GM23248 (cell line): Measurements from ENCODE around the gene NBDY. TPM values are rescaled to one million over a fixed set of nuclear protein-coding genes. Genes with fewer than 3 reads are reported as not detected.

Experiments used
- DNase-seq: peaks from one replicate; pipeline ENCODE4 v3.0.0-alpha.2; 2015
- H2AFZ ChIP-seq: fragments of 200-600 bp; sonication (generic); 2 replicates; pipeline ENCODE4 v1.6.1; 2016; ENCODE audit warnings: antibody characterized with exemption
- H3F3A ChIP-seq: fragments of 200-600 bp; sonication (generic); 2 replicates; pipeline ENCODE4 v1.6.1; 2016; ENCODE audit warnings: mild to moderate bottlenecking, antibody characterized with exemption, mixed run types; ENCODE audit not compliant: insufficient read depth
- H3K27ac ChIP-seq: fragments of 200-600 bp; sonication (generic); 2 replicates; pipeline ENCODE4 v1.5.1; 2016; ENCODE audit warnings: mild to moderate bottlenecking
- H3K27me3 ChIP-seq: fragments of 200-600 bp; sonication (generic); replicated peaks from 2 replicates; pipeline ENCODE4 v1.6.1; 2016; ENCODE audit warnings: mild to moderate bottlenecking; ENCODE audit not compliant: insufficient read depth
- H3K36me3 ChIP-seq: fragments of 200-600 bp; sonication (generic); 2 replicates; pipeline ENCODE4 v1.6.1; 2016; ENCODE audit warnings: low read depth, mild to moderate bottlenecking
- H3K4me1 ChIP-seq: fragments of 200-600 bp; sonication (generic); 2 replicates; pipeline ENCODE4 v1.6.1; 2016; ENCODE audit warnings: mild to moderate bottlenecking; ENCODE audit not compliant: insufficient read depth
- H3K4me2 ChIP-seq: fragments of 200-600 bp; sonication (generic); one replicate; pipeline ENCODE4 v1.6.1; 2016; ENCODE audit warnings: mild to moderate bottlenecking; ENCODE audit not compliant: unreplicated experiment
- H3K4me3 ChIP-seq: fragments of 200-600 bp; sonication (generic); 2 replicates; pipeline ENCODE4 v1.5.1; 2016; ENCODE audit warnings: mild to moderate bottlenecking
- H3K79me2 ChIP-seq: fragments of 200-600 bp; sonication (generic); 2 replicates; pipeline ENCODE4 v1.6.1; 2016; ENCODE audit warnings: mild to moderate bottlenecking; ENCODE audit not compliant: insufficient read depth
- H3K9ac ChIP-seq: fragments of 200-600 bp; sonication (generic); 2 replicates; pipeline ENCODE4 v1.6.1; 2016; ENCODE audit warnings: mild to moderate bottlenecking
- H3K9me2 ChIP-seq: fragments of 200-600 bp; sonication (generic); 2 replicates; pipeline ENCODE4 v1.6.1; 2016; ENCODE audit warnings: mixed run types, mild to moderate bottlenecking, moderate library complexity; ENCODE audit not compliant: insufficient read depth
- H3K9me3 ChIP-seq: fragments of 200-600 bp; sonication (generic); one replicate; pipeline ENCODE4 v1.6.1; 2017; ENCODE audit warnings: low read depth
- H4K20me1 ChIP-seq: fragments of 200-600 bp; sonication (generic); 2 replicates; pipeline ENCODE4 v1.6.0; 2016; ENCODE audit not compliant: insufficient read depth
- EZH2 ChIP-seq: fragments of 200-600 bp; sonication (generic); IDR thresholded peaks from 2 replicates; pipeline ENCODE4 v1.6.1; 2018; ENCODE audit warnings: antibody characterized with exemption, mild to moderate bottlenecking; ENCODE audit not compliant: insufficient read depth, poor library complexity, severe bottlenecking
- EZH2phosphoT487 ChIP-seq: fragments of 200-600 bp; sonication (generic); IDR thresholded peaks from 2 replicates; pipeline ENCODE4 v1.6.1; 2018; ENCODE audit warnings: antibody characterized with exemption, moderate library complexity, mild to moderate bottlenecking, low read depth; ENCODE audit not compliant: insufficient read depth
- WGBS, 2 experiments: methylation state at CpG; one replicate each; pipeline ENCODE4 v1.1.6; 2015 to 2017; ENCODE audit warnings: low lambda C conversion rate in 2 of 2, low coverage in 1 of 2; ENCODE audit errors: missing lambda C conversion rate in 2 of 2; 5-methylcytosine and 5-hydroxymethylcytosine counted together
- in situ Hi-C: fragments of 300-500 bp; cut with MboI; formaldehyde crosslinking; loops from 2 replicates; pipeline ENCODE4 v1.15.0; 2020
- polyA plus RNA-seq: library from polyadenylated mRNA; unstranded; fragments of >200 nt; fragmentation: Nextera tagmentation; extraction: Ambion mirVana; gene quantifications from 2 replicates; pipeline ENCODE4 v1.2.1, GENCODE V29; 2016
- total RNA-seq: library from RNA; depleted of rRNA; stranded (reverse); fragments of >200 nt; shearing (Covaris generic); gene quantifications from 2 replicates; pipeline ENCODE4 v1.2.3, GENCODE V29; 2014

The NBDY gene
- total and polyA plus RNA-seq, 2 experiments from 2014 or later = 8.5 to 193 TPM

DNA sequence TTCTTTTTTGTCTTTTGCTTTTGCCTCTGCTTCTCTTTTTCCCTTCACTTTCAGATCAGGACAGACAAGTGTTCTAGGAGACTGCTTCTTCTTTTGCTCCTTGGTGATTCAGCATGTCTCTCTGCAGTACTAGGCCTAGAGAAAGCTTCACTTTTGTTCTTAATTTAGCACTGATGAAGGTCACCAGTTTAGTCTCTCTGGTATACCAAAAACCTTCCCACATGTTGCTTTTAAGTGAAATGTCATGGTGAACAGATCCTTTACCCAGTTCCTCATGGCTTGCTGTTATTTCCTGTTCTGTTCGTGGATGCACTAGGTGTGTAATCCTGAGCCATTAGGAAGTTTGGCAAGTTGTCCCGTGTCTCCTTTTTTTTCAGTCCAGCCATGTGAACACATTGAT lies 53.3 kb downstream of the NBDY start:
- Histone ChIP-seq H3K36me3 (no peaks in the 10 kb centered on the region), H3K9ac (no peak overlapping the region), H3K4me1 (no peaks in the 10 kb centered on the region; the same call in 1 of the 2 replicates), H3F3A (no peaks in the 10 kb centered on the region), H3K27me3 (no peaks in the 10 kb centered on the region), H3K4me3 (no peak overlapping the region), H3K4me2 (no peak overlapping the region), H4K20me1 (no peaks in the 10 kb centered on the region), H2AFZ (no peak overlapping the region), H3K9me2 (no peaks in the 10 kb centered on the region), H3K9me3 (no peaks in the 10 kb centered on the region), H3K79me2 (no peaks in the 10 kb centered on the region), H3K27ac (no peak overlapping the region; the same call in 1 of the 2 replicates)
- in situ Hi-C loops = no loop called here
- TF ChIP-seq EZH2phosphoT487 (no peak), EZH2 (no peak)
- DNase-seq = peak; percentile 5
- WGBS, 2 experiments = 24 to 36% methylated on average over 2 of the region's 2 CpGs

DNA sequence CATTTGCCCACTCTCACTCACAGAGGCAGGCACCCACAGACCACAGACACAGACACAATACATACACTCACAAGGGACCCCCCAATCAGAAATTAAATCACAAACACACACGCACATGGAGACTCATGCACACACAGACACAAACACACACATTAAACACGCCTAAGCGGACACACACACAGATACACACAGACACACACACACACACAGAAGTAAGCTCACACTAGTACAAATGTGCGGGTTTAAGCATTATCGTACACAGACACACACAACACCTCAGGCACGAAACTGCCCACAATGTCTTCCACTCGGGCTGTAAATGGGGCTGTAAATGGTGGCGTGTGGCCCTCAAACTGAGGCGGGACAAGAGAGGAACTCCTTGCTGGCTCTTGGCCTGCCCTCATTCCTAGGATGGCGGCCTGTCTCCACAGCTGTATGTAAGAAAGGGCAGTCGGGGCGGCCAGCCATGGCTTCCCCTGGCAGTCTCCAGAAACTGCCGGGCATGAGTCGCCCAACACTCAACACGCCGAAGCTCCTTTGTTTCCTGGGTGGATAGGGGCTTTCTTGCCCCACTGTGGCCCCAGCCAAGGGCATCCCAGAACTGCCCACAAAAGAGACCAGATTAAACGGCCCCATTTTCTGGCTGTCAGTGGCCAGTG lies 53.9 kb downstream of the NBDY start:
- DNase-seq = no peak
- H3K9me2 ChIP-seq = no peaks in the 10 kb centered on the region
- TF ChIP-seq EZH2 = no peak
- 97 to 100% methylated on average over 10 to 12 of the region's 17 CpGs for WGBS, 2 experiments
- no peak overlapping the region for H3K4me3 ChIP-seq
- no peaks in the 10 kb centered on the region for H3K9me3 ChIP-seq
- in situ Hi-C loops = no loop called here
- H2AFZ ChIP-seq = no peak overlapping the region
- no peaks in the 10 kb centered on the region for H3K27me3 ChIP-seq
- no peaks in the 10 kb centered on the region; the same call in 1 of the 2 replicates for H3K4me1 ChIP-seq
- H4K20me1 ChIP-seq = no peaks in the 10 kb centered on the region
- H3K79me2 ChIP-seq = no peaks in the 10 kb centered on the region; the same call in 1 of the 2 replicates
- H3K9ac ChIP-seq = no peak overlapping the region
- no peak overlapping the region; the same call in 1 of the 2 replicates for H3K27ac ChIP-seq
- H3F3A ChIP-seq = no peaks in the 10 kb centered on the region
- no peaks in the 10 kb centered on the region for H3K36me3 ChIP-seq
- no peak overlapping the region for H3K4me2 ChIP-seq

DNA sequence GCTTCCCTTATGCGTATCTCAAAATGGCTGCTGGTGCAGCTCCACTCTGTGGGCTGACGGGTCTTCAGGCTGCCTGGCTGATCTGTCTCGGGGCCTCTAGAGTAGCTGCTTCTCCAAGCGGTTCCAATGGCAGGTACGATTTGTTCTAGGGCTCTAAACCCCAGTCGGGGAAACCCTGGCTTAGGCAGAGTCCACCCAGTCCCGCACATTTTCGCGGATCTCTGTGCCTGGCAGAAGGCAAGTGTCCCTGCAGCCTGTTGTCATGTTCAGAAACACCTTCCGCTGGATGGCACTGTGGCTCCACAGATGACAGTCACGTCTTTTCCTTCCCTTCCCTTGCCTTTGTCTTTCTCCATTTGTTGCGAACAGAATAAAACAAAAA lies 54.4 kb downstream of the NBDY start:
- no peak for DNase-seq
- H3K4me2 ChIP-seq = no peak overlapping the region
- WGBS, 2 experiments = 93 to 96% methylated on average over 10 to 12 of the region's 12 CpGs
- no peaks in the 10 kb centered on the region for H3K9me2 ChIP-seq
- H4K20me1 ChIP-seq = no peaks in the 10 kb centered on the region
- in situ Hi-C loops = no loop called here
- no peaks in the 10 kb centered on the region for H3K27me3 ChIP-seq
- H3K27ac ChIP-seq = no peak overlapping the region
- no peaks in the 10 kb centered on the region; the same call in 1 of the 2 replicates for H3K79me2 ChIP-seq
- H3F3A ChIP-seq = no peaks in the 10 kb centered on the region
- no peaks in the 10 kb centered on the region for H3K36me3 ChIP-seq
- no peak overlapping the region for H2AFZ ChIP-seq
- no peaks in the 10 kb centered on the region; the same call in 1 of the 2 replicates for H3K4me1 ChIP-seq
- TF ChIP-seq EZH2 = no peak
- TF ChIP-seq EZH2phosphoT487 = no peak
- H3K4me3 ChIP-seq = no peak overlapping the region
- H3K9me3 ChIP-seq = no peaks in the 10 kb centered on the region
- H3K9ac ChIP-seq = no peak overlapping the region

DNA sequence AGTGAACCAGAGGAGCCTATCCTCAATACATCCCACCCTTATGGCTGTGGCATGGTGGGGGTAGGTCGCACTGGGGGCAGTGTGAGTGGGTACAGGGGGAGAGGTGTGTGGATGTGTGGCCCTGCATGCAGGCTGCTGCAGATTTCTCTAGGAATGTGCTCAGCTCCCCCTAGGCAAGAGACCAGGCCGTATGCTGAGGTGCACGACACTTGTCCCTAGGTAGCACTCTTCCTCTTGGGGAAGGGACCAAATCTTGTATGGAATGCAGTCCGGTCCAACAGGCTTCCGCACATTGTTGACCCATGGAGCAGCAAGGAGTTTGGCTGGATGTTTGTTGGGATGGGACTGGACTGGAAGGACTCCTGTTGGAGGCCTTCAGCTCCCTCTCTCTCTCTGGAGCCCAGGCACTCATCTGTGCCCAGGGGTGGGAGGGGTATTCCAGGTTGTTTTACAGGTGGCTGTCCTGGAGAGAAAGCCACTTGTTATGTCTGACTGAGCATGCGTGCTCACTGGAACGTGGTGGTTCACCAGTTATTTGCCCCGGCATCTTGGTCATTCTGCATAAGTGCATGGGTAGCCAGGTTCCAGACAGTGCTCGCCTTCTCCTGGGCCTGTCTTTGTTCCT lies 55.1 kb downstream of the NBDY start:
- no peaks in the 10 kb centered on the region for H4K20me1 ChIP-seq
- H3K36me3 ChIP-seq = no peaks in the 10 kb centered on the region
- no peak overlapping the region for H3K9ac ChIP-seq
- no peaks in the 10 kb centered on the region for H3K27me3 ChIP-seq
- H3K9me3 ChIP-seq = no peaks in the 10 kb centered on the region
- DNase-seq = no peak
- no peak overlapping the region for H2AFZ ChIP-seq
- H3K27ac ChIP-seq = no peak overlapping the region
- 82 to 91% methylated on average over 4 to 9 of the region's 9 CpGs for WGBS, 2 experiments
- no peaks in the 10 kb centered on the region; the same call in 1 of the 2 replicates for H3K79me2 ChIP-seq
- H3K4me2 ChIP-seq = no peak overlapping the region
- TF ChIP-seq EZH2 (no peak), EZH2phosphoT487 (no peak)
- no peaks in the 10 kb centered on the region for H3F3A ChIP-seq
- in situ Hi-C loops = no loop called here
- H3K4me1 ChIP-seq = no peaks in the 10 kb centered on the region; the same call in 1 of the 2 replicates
- no peak overlapping the region for H3K4me3 ChIP-seq
- no peaks in the 10 kb centered on the region for H3K9me2 ChIP-seq
